Fibroblast of peridontal ligament (primary cell): Measurements from ENCODE around the gene RNF17.
"Not testable (repeated sequence)": the region's sequence is repeated elsewhere in the genome, so short reads cannot be mapped to it uniquely, and the experiment has no call there.

Experiments
- DNase-seq: peaks from one replicate; pipeline ENCODE4 v3.0.0-alpha.2; 2010; ENCODE audit errors: extremely low read depth

The RNF17 gene

GRCh38 chr13:24745516-24745860, 18.5 kb upstream of the RNF17 start:
- no peak for DNase-seq

- DNase-seq = no peak
Observed at GRCh38 chr13:24745861-24746617, 17.9 kb upstream of the RNF17 start.

GRCh38 chr13:24746618-24747247, 17.2 kb upstream of the RNF17 start:
- DNase-seq = no peak

- peak; percentile 8 for DNase-seq
Observed at GRCh38 chr13:24747248-24748060, 16.5 kb upstream of the RNF17 start.

- no peak for DNase-seq
Observed at GRCh38 chr13:24748061-24748400, 15.9 kb upstream of the RNF17 start.

GRCh38 chr13:24759197-24759596, 4.8 kb upstream of the RNF17 start:
- DNase-seq = no peak

GRCh38 chr13:24764276-24764630, 284 bp downstream of the RNF17 start:
- no peak for DNase-seq

GRCh38 chr13:24777171-24777570, 13.2 kb downstream of the RNF17 start:
- DNase-seq = no peak

GRCh38 chr13:24784319-24784718, 20.4 kb downstream of the RNF17 start:
- DNase-seq = no peak

GRCh38 chr13:24788538-24788937, 24.6 kb downstream of the RNF17 start:
- no peak for DNase-seq

- no peak for DNase-seq
Observed at GRCh38 chr13:24802074-24802473, 38.1 kb downstream of the RNF17 start.

GRCh38 chr13:24821207-24821606, 57.2 kb downstream of the RNF17 start:
- DNase-seq = no peak

- DNase-seq = no peak
Observed at GRCh38 chr13:24822640-24823039, 58.7 kb downstream of the RNF17 start.

GRCh38 chr13:24823122-24823710, 59.2 kb downstream of the RNF17 start:
- DNase-seq = not testable (repeated sequence)

- DNase-seq = no peak
Observed at GRCh38 chr13:24827799-24828198, 63.8 kb downstream of the RNF17 start.

GRCh38 chr13:24834902-24835510, 71.0 kb downstream of the RNF17 start:
- no peak for DNase-seq

- not testable (repeated sequence) for DNase-seq
Observed at GRCh38 chr13:24837528-24837927, 73.6 kb downstream of the RNF17 start.

- no peak for DNase-seq
Observed at GRCh38 chr13:24842549-24843274, 78.7 kb downstream of the RNF17 start.

- peak; percentile 60 for DNase-seq
Observed at GRCh38 chr13:24851546-24851945, 87.6 kb downstream of the RNF17 start.

- peak; percentile 58 for DNase-seq
Observed at GRCh38 chr13:24854311-24854710, 90.3 kb downstream of the RNF17 start.

GRCh38 chr13:24858953-24859352, 95.0 kb downstream of the RNF17 start:
- no peak for DNase-seq
